ENCODE measurements around the gene FLAD1. TPM values are rescaled to one million over a fixed set of nuclear protein-coding genes. Genes with fewer than 3 reads are reported as not detected.

The FLAD1 gene
- total and polyA plus RNA-seq, 2 donors (not counting 3 experiments of a cell fraction or from before 2014, with no cell fraction given) = 42.2 to 59.1 TPM

DNA sequence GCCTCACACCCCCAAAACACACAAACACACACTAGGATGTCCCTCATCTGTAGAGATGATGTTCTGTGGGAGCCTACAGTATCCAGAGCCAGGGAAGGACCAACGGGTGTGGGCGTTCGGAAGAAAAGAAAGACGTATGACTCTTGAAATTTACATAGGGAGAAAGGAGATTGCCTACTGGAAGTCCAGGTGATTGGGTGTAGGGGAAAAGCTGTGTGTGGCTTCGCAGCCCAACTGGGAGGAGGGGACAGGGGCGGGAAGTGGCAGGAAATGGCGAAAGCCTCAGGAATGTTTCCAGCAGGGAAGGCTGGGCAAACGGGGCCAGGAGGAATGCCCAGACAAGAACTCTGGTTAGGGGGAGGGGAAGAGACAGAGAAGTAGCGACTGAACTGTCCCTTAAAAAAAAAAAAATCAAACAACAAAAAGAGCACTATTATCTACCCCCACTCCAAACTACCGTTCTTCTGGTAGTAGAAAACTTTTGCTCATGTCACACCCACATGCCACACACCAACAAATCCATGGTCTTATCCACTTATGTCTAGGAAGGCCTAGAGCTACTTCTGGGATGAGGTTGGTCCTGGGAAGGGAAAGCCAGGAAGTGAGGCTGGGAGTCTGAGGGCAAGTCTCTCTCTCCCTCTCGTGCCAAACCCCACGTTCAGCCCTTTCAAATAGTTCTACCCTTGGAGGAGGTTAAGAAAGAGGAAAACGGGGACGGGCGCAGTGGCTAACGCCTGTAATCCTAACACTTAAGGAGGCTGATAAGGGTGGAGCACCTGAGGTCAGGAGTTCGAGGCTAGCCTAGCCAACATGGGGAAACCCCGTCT lies 10.4 kb upstream of the FLAD1 start:
- Histone ChIP-seq H3K9me3 (replicated peaks; ENCODE audit: control insufficient read depth, insufficient read depth, low read length) (no peaks in the 10 kb centered on the region), H3K9me1 (replicated peaks; ENCODE audit: control insufficient read depth, extremely low read depth, insufficient read depth, low read length) (no peaks in the 10 kb centered on the region), H2AFZ (ENCODE audit: low read depth, low read length) (no peak overlapping the region), H4K20me1 (replicated peaks; ENCODE audit: control insufficient read depth, extremely low read depth, insufficient read depth, low read length) (no peaks in the 10 kb centered on the region), H3K27ac (ENCODE audit: insufficient read depth, low read depth, low read length) (peak overlapping the region; percentile 99), H3K79me2 (ENCODE audit: control insufficient read depth, insufficient read depth, low read length) (peaks cover 57% of the 10 kb centered on the region), H3K4me2 (ENCODE audit: insufficient read depth, low read length) (peak overlapping the region; percentile 80), H3K4me1 (ENCODE audit: control insufficient read depth, extremely low read depth, insufficient read depth, low read length) (peaks cover 51% of the 10 kb centered on the region), H3K36me3 (ENCODE audit: control insufficient read depth in 2 of 2, extremely low read depth in 1 of 2, insufficient read depth in 2 of 2, low read length in 2 of 2) (no peaks in the 10 kb centered on the region), H3K27me3 (ENCODE audit: control insufficient read depth in 2 of 2, insufficient read depth in 2 of 2, low read length in 2 of 2) (no peaks in the 10 kb centered on the region), H3K4me3 (replicated peaks in 1 of 3; ENCODE audit: insufficient read depth in 1 of 3, low read depth in 1 of 3, low read length in 3 of 3) (peak overlapping the region in 2 of 3 experiments; percentile 62 to 64), H3K9ac (replicated peaks; ENCODE audit: extremely low read depth, insufficient read depth, low read length) (peak overlapping the region; percentile 92)
- no TSS peak for BruUV-seq (replicated peaks)
- POLR2A ChIA-PET = interaction anchor here (0.7 to 2.7 kb wide), 8 partner anchors 10 to 29 kb away, joined by 3 to 24 read pairs (median 4); partner anchors contain the start of genes FLAD1, LENEP, PBXIP1 and PYGO2
- CTCF ChIA-PET = interaction anchor here (0.7 to 8.5 kb wide), 13 partner anchors 11 to 200 kb away, joined by 3 to 81 read pairs (median 6); partner anchors contain the start of genes ADAM15, KRTCAP2, LENEP and PBXIP1
- peak; percentile 81 for TF ChIP-seq POLR2A (IDR thresholded peaks at IDR 0.05; ENCODE audit: low read depth, low read length)
- peak; percentile 48 for TF ChIP-seq JUN (IDR thresholded peaks at IDR 0.05; ENCODE audit: borderline replicate concordance, insufficient read depth, insufficient read length, low read depth)
- no peak for TF ChIP-seq MYC (IDR thresholded peaks at IDR 0.05; ENCODE audit: low read depth, low read length)
- TF ChIP-seq POLR2AphosphoS5 (IDR thresholded peaks at IDR 0.05; ENCODE audit: insufficient read depth, low read depth, low read length) = no peak
- TF ChIP-seq, protein P1, sequence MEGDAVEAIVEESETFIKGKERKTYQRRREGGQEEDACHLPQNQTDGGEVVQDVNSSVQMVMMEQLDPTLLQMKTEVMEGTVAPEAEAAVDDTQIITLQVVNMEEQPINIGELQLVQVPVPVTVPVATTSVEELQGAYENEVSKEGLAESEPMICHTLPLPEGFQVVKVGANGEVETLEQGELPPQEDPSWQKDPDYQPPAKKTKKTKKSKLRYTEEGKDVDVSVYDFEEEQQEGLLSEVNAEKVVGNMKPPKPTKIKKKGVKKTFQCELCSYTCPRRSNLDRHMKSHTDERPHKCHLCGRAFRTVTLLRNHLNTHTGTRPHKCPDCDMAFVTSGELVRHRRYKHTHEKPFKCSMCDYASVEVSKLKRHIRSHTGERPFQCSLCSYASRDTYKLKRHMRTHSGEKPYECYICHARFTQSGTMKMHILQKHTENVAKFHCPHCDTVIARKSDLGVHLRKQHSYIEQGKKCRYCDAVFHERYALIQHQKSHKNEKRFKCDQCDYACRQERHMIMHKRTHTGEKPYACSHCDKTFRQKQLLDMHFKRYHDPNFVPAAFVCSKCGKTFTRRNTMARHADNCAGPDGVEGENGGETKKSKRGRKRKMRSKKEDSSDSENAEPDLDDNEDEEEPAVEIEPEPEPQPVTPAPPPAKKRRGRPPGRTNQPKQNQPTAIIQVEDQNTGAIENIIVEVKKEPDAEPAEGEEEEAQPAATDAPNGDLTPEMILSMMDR (IDR thresholded peaks at IDR 0.05; ENCODE audit: extremely low read depth in 1 of 2, insufficient read depth in 1 of 2, low read depth in 1 of 2, low read length in 2 of 2) = no peak
- TF ChIP-seq FOS (IDR thresholded peaks at IDR 0.05; ENCODE audit: borderline replicate concordance, insufficient read depth, low read length) = peak; percentile 52
- peak; percentile 22 for TF ChIP-seq GATA2 (IDR thresholded peaks at IDR 0.05; ENCODE audit: insufficient read depth, insufficient read length, low read depth, low read length)
- peak; percentile 95 for DNase-seq (ENCODE audit: low read depth, low spot score)
- FAIRE-seq = no peak
- dilution Hi-C loops (cut with MboI; ENCODE audit: extremely low pct_ligation_motif_present, low sequenced_read_pairs) = no loop called here
- intact Hi-C loops (cut with micrococcal nuclease) = loop anchor here (1.0 to 10.0 kb wide), 4 partner anchors 18 to 488 kb away; partner anchors contain the start of genes EFNA1 and ZBTB7B
